Right cardiac atrium (tissue), 5 donors: Measurements from ENCODE around the gene MESD. TPM values are rescaled to one million over a fixed set of nuclear protein-coding genes. Genes with fewer than 3 reads are reported as not detected.

Source experiments
- ATAC-seq, 2 donors: fragments of 200-7000 bp; cut with Tn5 transposase; one replicate each; pipeline versions ENCODE4 v1.8.0 to v1.9.1; 2020; ENCODE audit warnings: moderate library complexity in 2 of 2, mild to moderate bottlenecking in 1 of 2
- DNase-seq, 3 donors: peaks; one replicate each; pipeline ENCODE4 v3.0.0-alpha.2; 2020
- H3K27ac ChIP-seq: one replicate; pipeline ENCODE4 v1.5.1; 2013; ENCODE audit warnings: mild to moderate bottlenecking, low read length, control low read depth, moderate library complexity
- H3K27me3 ChIP-seq: one replicate; pipeline ENCODE4 v1.6.1; 2013; ENCODE audit not compliant: control insufficient read depth, insufficient read depth
- H3K4me1 ChIP-seq: one replicate; pipeline ENCODE4 v1.6.1; 2013; ENCODE audit warnings: low read length; ENCODE audit not compliant: control insufficient read depth, insufficient read depth
- H3K4me3 ChIP-seq: one replicate; pipeline ENCODE4 v1.5.1; 2013; ENCODE audit warnings: low read length, control low read depth
- H3K9me3 ChIP-seq: one replicate; pipeline ENCODE4 v1.6.1; 2013; ENCODE audit warnings: low read length; ENCODE audit not compliant: control insufficient read depth
- WGBS: extraction: QIAGEN DNeasy Blood & Tissue Kit; methylation state at CpG from one replicate; pipeline ENCODE4 v1.1.7; 2013; 5-methylcytosine and 5-hydroxymethylcytosine counted together
- intact Hi-C, 4 donors: fragments of 100-400 bp; cut with DNase I; formaldehyde crosslinking; loops; one replicate each; pipeline versions ENCODE4 v1.11.0 to v1.14.0; 2022 to 2023
- long read RNA-seq, 4 donors: library from polyadenylated mRNA; unstranded; transcript quantifications; one replicate each; pipeline ENCODE4 v2.0.0, GENCODE V29; 2020 to 2021
- polyA plus RNA-seq: library from polyadenylated mRNA; stranded (reverse); fragments of 200-250 nt; gene quantifications from one replicate; pipeline ENCODE4 v1.2.3, GENCODE V29; 2013
- total RNA-seq, 4 donors: library from RNA; stranded (reverse); fragmentation: NEBNext Ultra II Directional; extraction: Animal tissue kit (Norgen Biotek cat#: 25700); gene quantifications; one replicate each; pipeline ENCODE4 v1.2.1, GENCODE V29; 2021
- donor health status: healthy with polysubstance abuse.
- donor health status: DM: no; HTN: yes; CAD: no.
- donor health status: DM: no; HTN: no; CAD: no.
- donor health status: DM: no; HTN: yes; CAD: no; lungs with severe emphysema.
- donor health status: DM: yes; HTN: yes; CAD: no.

MESD gene
- total RNA-seq, result 10 to 100 TPM; 15.7 to 18.9 (median 17.3) TPM
- 13.2 TPM for polyA plus RNA-seq
- long read RNA-seq, donor 1, full-length matches to known transcripts, result 76 of 89 reads
- long read RNA-seq, donor 1, partial matches to known transcripts, result 2 of 89 reads
- long read RNA-seq, donor 1, other reads (novel, unspliced or antisense), result 11 of 89 reads
- long read RNA-seq, donor 2, full-length matches to known transcripts, result 22 of 25 reads
- long read RNA-seq, donor 2, partial matches to known transcripts, result 1 of 25 reads
- long read RNA-seq, donor 2, other reads (novel, unspliced or antisense), result 2 of 25 reads
- long read RNA-seq, donor 3, full-length matches to known transcripts, result 53 of 61 reads
- long read RNA-seq, donor 3, partial matches to known transcripts, result 1 of 61 reads
- long read RNA-seq, donor 3, other reads (novel, unspliced or antisense), result 7 of 61 reads
- long read RNA-seq, donor 4, full-length matches to known transcripts, result 20 of 26 reads
- long read RNA-seq, donor 4, partial matches to known transcripts, result 1 of 26 reads
- long read RNA-seq, donor 4, other reads (novel, unspliced or antisense), result 5 of 26 reads

- under 1% methylated on average over 63 of the region's 63 CpGs for WGBS
- peak within 1 kb of the TSS; percentile 95 for H3K27ac ChIP-seq
- peak within 1 kb of the TSS; percentile 57 for H3K4me3 ChIP-seq
- no peaks in the 10 kb centered on the region for H3K9me3 ChIP-seq
- no peaks in the 10 kb centered on the region for H3K27me3 ChIP-seq
- peaks cover 13% of the 10 kb centered on the region for H3K4me1 ChIP-seq
- intact Hi-C loops, result loop anchor here in 2 of 4 donors (10.0 kb wide), 2 partner anchors 115 to 275 kb away; no protein-coding TSS in a partner anchor
- DNase-seq (peak; percentile 98 to 100 (median 99)), ATAC-seq (peak; percentile 98 to 99)
These were observed at the start of gene MESD for GRCh38 chr15:80989518-80990478. Gene MESD (minus strand): TSS chr15:80989819. CDS start chr15:80989791, 28 bp downstream.

- DNase-seq, result peak in 1 of 3 donors; percentile 17
- H3K27me3 ChIP-seq, result no peaks in the 10 kb centered on the region
- WGBS, result 40% methylated on average over 4 of the region's 4 CpGs
- no peaks in the 10 kb centered on the region for H3K4me1 ChIP-seq
- no peak overlapping the region for H3K4me3 ChIP-seq
- ATAC-seq, result peak; percentile 81 to 97
- peak overlapping the region; percentile 45 for H3K27ac ChIP-seq
- H3K9me3 ChIP-seq, result no peaks in the 10 kb centered on the region
- intact Hi-C loops, result no loop called here
These were observed 49.5 kb upstream of the MESD start for GRCh38 chr15:81038975-81039607.

GRCh38 chr15:81037952-81038743 lies 48.5 kb upstream of the MESD start:
- no peak overlapping the region for H3K4me3 ChIP-seq
- H3K27ac ChIP-seq, result no peak overlapping the region
- DNase-seq, result no peak
- no peak for ATAC-seq
- no peaks in the 10 kb centered on the region for H3K27me3 ChIP-seq
- no peaks in the 10 kb centered on the region for H3K9me3 ChIP-seq
- no peaks in the 10 kb centered on the region for H3K4me1 ChIP-seq
- WGBS, result 95% methylated on average over 14 of the region's 14 CpGs
- intact Hi-C loops, result no loop called here

GRCh38 chr15:81033508-81033907 lies 43.9 kb upstream of the MESD start:
- peak; percentile 40 to 79 for ATAC-seq
- no peaks in the 10 kb centered on the region for H3K4me1 ChIP-seq
- H3K27ac ChIP-seq, result no peak overlapping the region
- DNase-seq, result no peak
- H3K4me3 ChIP-seq, result no peak overlapping the region
- intact Hi-C loops, result no loop called here
- H3K9me3 ChIP-seq, result no peaks in the 10 kb centered on the region
- 36% methylated on average over 2 of the region's 2 CpGs for WGBS
- H3K27me3 ChIP-seq, result no peaks in the 10 kb centered on the region

- intact Hi-C loops, result no loop called here
- ATAC-seq (no peak), DNase-seq (no peak)
- WGBS, result 45% methylated on average over 1 of the region's 1 CpG
- Histone ChIP-seq H3K4me1 (no peaks in the 10 kb centered on the region), H3K27me3 (no peaks in the 10 kb centered on the region), H3K27ac (no peak overlapping the region), H3K9me3 (no peaks in the 10 kb centered on the region), H3K4me3 (no peak overlapping the region)
These were observed 43.2 kb upstream of the MESD start for GRCh38 chr15:81032818-81033217.

GRCh38 chr15:81032355-81032754 lies 42.7 kb upstream of the MESD start:
- H3K9me3 ChIP-seq, result no peaks in the 10 kb centered on the region
- no peak overlapping the region for H3K27ac ChIP-seq
- no peak for ATAC-seq
- peaks cover 1% of the 10 kb centered on the region for H3K4me1 ChIP-seq
- H3K27me3 ChIP-seq, result no peaks in the 10 kb centered on the region
- 96% methylated on average over 4 of the region's 4 CpGs for WGBS
- no peak for DNase-seq
- no peak overlapping the region for H3K4me3 ChIP-seq
- intact Hi-C loops, result no loop called here

- 83% methylated on average over 4 of the region's 4 CpGs for WGBS
These were observed 41.6 kb upstream of the MESD start for GRCh38 chr15:81031203-81031602.

GRCh38 chr15:81030301-81030750 lies 40.7 kb upstream of the MESD start:
- intact Hi-C loops, result no loop called here
- ATAC-seq (no peak), DNase-seq (no peak)
- WGBS, result 64% methylated on average over 3 of the region's 3 CpGs
- Histone ChIP-seq H3K27me3 (no peaks in the 10 kb centered on the region), H3K27ac (no peak overlapping the region), H3K4me1 (peaks cover 3% of the 10 kb centered on the region), H3K9me3 (no peaks in the 10 kb centered on the region), H3K4me3 (no peak overlapping the region)

More at GRCh38 chr15:81031203-81031602, 41.6 kb upstream of the MESD start:
- H3K4me3 ChIP-seq, result no peak overlapping the region
- no peak for DNase-seq
- intact Hi-C loops, result no loop called here
- ATAC-seq, result no peak
- H3K4me1 ChIP-seq, result peaks cover 3% of the 10 kb centered on the region
- no peaks in the 10 kb centered on the region for H3K27me3 ChIP-seq
- no peak overlapping the region for H3K27ac ChIP-seq
- no peaks in the 10 kb centered on the region for H3K9me3 ChIP-seq

- ATAC-seq, result peak; percentile 42 to 55
These were observed 40.0 kb upstream of the MESD start for GRCh38 chr15:81029414-81030300.

More at GRCh38 chr15:81029414-81030300, 40.0 kb upstream of the MESD start:
- no peak overlapping the region for H3K4me3 ChIP-seq
- H3K27me3 ChIP-seq, result no peaks in the 10 kb centered on the region
- no peak for DNase-seq
- H3K4me1 ChIP-seq, result peaks cover 3% of the 10 kb centered on the region
- 71% methylated on average over 3 of the region's 3 CpGs for WGBS
- intact Hi-C loops, result no loop called here
- no peak overlapping the region for H3K27ac ChIP-seq
- no peaks in the 10 kb centered on the region for H3K9me3 ChIP-seq
